ENCODE data around the gene VAC14.

The VAC14 gene

DNA sequence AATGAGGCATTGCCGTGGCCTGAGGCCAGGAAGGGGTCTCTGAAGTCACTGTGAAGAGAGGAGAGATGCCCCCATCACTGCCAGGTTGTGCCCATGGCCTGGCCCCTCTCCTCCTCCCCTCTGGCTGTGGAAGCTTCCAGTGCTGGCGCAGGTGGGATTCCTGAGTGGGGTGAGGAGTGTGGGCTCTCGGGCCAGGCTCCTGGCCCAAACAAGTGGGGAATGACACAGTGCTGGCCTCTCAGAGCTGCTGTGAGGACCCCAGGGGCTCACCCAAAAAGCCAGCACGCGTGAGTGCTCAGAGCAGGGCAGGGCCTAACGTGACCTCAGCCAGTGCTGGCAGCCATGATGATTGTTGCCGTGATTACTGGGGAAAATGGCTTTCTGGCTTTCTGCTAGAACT lies 61.6 kb downstream of the VAC14 start:
- Histone ChIP-seq H3K4me3 (ENCODE audit: low read length) (no peak overlapping the region), H3K4me1 (ENCODE audit: control insufficient read depth, insufficient read depth, low read length) (peaks cover 53% of the 10 kb centered on the region), H3K9me3 (replicated peaks; ENCODE audit: low read length) (no peaks in the 10 kb centered on the region), H3K36me3 (ENCODE audit: insufficient read depth, low read length) (peaks cover 36% of the 10 kb centered on the region), H3K9ac (ENCODE audit: low read depth, low read length) (no peak overlapping the region), H3K27me3 (ENCODE audit: control insufficient read depth, insufficient read depth, low read length) (no peaks in the 10 kb centered on the region), H3K4me2 (ENCODE audit: low read length) (no peak overlapping the region)

DNA sequence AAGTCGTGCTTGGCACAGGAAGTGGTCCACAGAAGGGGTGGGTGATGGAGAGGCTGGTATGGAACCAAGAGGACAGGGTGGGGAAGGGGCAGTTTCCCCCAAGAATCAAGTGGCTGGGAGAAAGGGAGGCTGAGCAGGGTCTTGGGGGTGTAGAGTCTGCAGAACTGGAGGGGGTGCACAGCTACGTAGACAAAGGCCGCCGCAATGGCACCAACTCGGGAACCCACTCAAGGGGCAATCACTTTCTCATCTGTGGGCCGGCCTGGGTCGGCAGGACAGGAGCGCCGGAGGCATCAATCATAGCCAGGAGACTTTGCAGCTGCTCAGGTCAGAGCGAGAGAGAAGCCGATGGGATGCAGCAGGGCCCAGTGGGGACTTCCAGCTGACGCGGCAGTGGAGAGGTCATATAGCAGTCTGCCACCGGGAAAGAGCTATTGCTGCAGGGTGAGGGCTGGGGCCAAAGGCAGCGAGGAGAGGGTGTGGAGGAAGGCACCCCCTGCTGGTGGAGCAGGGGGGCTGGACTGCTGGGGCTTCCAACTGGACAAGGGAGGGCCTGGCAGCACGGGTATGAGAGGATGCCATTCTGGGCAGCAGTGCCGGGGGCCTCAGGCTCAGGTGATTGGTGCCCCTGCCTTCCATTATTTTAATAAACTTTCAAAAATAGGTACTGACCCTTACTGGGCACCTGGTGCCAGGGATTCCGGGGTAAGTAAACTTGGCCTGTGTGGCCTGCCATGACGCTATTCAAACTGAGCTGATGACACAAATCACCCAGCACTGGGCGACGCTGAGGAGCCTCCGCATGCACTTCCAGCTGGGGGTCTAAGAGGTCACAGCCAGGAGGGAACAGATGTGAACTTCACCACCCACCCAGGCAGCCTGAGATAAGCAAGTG lies 62.6 kb downstream of the VAC14 start:
- peaks cover 25% of the 10 kb centered on the region for H3K36me3 ChIP-seq (ENCODE audit: insufficient read depth, low read length)
- peak overlapping the region; percentile 40 for H3K4me2 ChIP-seq (ENCODE audit: low read length)
- H3K27me3 ChIP-seq (ENCODE audit: control insufficient read depth, insufficient read depth, low read length): no peaks in the 10 kb centered on the region
- H3K4me1 ChIP-seq (ENCODE audit: control insufficient read depth, insufficient read depth, low read length): peaks cover 53% of the 10 kb centered on the region
- H3K9me3 ChIP-seq (replicated peaks; ENCODE audit: low read length): no peaks in the 10 kb centered on the region
- H3K4me3 ChIP-seq (ENCODE audit: low read length): no peak overlapping the region
- peak overlapping the region; percentile 71 for H3K9ac ChIP-seq (ENCODE audit: low read depth, low read length)

DNA sequence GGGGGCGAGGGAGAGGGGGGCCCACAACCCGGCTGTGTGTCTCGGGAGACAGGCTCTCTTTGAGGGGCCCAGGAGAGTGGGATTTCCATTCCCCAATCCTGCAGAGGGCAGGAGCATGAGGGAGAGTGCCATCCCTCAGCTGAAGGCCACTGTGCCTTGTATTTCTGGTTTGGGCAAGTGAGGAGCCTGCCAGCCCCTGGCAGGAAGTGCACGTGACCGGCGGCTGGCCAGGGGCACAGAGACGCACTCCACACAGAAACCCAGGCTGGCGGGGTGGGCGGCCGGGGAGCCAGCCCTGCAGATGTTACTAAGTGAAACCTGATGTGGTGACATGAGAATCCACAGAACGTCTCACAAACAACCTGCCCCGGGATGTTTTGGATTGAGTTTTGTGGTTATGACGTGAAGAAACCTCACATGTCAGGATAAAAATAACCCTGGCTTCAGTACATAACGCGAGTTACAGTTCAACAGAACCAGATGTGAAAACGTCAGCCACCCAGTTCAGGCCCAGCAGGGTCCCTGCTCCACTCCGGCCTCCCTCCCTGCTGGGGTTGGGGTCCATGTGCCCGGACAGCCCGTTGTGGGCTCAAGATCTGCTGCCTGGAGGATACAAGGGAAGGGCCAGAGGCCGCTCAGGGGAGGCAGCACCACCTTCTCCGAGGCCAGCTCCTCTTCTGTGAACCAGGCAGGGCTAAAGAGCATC lies 63.4 kb downstream of the VAC14 start:
- no peaks in the 10 kb centered on the region for H3K9me3 ChIP-seq (replicated peaks; ENCODE audit: low read length)
- H3K4me1 ChIP-seq (ENCODE audit: control insufficient read depth, insufficient read depth, low read length): peaks cover 53% of the 10 kb centered on the region
- no peaks in the 10 kb centered on the region for H3K27me3 ChIP-seq (ENCODE audit: control insufficient read depth, insufficient read depth, low read length)
- H3K4me2 ChIP-seq (ENCODE audit: low read length): peak overlapping the region; percentile 40
- H3K9ac ChIP-seq (ENCODE audit: low read depth, low read length): peak overlapping the region; percentile 71
- H3K36me3 ChIP-seq (ENCODE audit: insufficient read depth, low read length): peaks cover 19% of the 10 kb centered on the region
- no peak overlapping the region for H3K4me3 ChIP-seq (ENCODE audit: low read length)

DNA sequence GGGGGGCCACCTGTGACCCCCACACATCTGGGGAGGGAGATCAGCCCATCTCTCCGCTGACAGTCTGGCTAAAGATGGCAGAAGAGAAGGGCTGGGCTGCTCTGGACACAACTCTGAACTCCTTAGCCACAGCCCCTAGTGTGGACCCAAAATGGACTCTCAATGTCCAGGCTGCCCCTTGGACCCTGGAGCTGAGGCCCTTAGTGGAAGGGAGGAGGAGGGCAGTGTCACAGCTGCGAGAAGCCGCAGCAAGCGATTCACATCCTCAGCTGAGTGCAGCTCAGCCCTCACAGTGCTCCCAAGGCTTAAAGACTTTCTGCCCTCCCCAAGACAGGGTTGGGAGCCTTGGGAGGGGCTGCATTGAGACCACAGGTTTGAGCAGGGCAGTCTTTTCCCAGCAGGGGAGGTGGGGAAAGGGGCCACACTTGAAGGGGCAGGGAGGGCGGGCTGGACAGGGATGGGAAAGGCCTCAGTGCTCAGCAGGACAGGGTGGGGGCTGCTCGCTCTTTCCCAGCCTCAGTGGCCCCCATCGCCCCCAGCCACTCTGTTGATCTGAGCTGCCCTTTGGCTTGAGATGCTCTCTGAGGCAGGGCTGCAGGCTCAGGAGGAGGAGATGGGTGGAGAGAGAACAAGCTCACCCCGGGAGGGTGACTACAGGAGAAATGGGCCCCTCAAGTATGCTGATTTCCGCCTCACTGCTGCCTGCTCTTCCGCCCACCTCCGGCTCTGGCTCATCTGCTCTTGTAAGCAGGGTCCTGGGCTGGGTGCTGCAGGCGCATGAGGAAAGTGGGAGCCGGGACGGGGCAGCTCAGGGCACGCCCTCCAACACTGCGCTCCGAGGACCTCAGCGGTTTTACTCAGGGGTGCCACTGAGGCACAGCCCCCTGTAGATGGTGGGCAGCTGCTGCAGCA lies 64.2 kb downstream of the VAC14 start:
- Histone ChIP-seq H3K27me3 (ENCODE audit: control insufficient read depth, insufficient read depth, low read length) (no peaks in the 10 kb centered on the region), H3K4me2 (ENCODE audit: low read length) (peak overlapping the region; percentile 40), H3K4me1 (ENCODE audit: control insufficient read depth, insufficient read depth, low read length) (peaks cover 54% of the 10 kb centered on the region), H3K9ac (ENCODE audit: low read depth, low read length) (peak overlapping the region; percentile 71), H3K9me3 (replicated peaks; ENCODE audit: low read length) (no peaks in the 10 kb centered on the region), H3K4me3 (ENCODE audit: low read length) (no peak overlapping the region), H3K36me3 (ENCODE audit: insufficient read depth, low read length) (peaks cover 19% of the 10 kb centered on the region)

DNA sequence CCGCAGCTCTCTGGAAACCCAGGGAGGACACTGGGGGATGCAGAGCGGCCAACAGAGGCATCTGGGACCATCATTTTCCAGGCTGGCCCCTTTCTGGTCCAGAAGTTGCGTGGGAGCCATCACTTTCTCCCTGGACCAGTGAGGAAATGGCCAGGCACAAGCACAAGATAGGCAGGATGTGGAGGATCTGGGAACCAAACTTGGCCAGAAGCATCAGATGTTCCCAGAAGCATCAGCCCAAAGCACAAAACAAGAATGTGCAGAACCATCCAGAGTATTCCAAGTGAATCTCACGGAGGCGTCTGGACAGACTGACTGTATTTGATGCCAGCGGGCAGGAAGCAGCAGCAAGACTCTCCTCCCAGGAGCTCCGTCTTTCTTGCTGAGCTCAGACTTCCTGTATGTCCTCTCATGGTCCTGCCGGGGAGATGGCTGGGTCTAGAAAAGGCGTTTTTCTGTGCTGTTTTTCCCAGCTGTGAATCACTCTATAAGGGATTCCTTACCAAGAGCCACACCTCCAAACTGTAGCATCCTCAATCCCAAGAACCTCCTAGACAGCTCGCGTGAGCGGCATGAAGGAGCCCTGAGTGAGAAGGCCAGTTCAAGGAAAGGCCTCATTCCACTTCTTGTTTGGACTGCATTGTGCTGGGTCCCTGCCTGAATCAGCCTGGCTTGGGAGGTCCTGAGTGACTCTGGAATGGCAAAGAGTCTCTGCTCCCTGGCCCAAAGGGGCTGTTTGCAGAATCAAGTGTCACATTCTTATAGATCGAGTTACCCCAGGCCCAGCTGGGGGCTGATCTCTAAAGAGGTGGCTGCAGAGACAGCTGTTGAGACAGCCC lies 65.6 kb downstream of the VAC14 start:
- H3K27me3 ChIP-seq (ENCODE audit: control insufficient read depth, insufficient read depth, low read length): no peaks in the 10 kb centered on the region
- H3K4me3 ChIP-seq (ENCODE audit: low read length): peak overlapping the region; percentile 17
- H3K9me3 ChIP-seq (replicated peaks; ENCODE audit: low read length): no peaks in the 10 kb centered on the region
- peak overlapping the region; percentile 22 for H3K4me2 ChIP-seq (ENCODE audit: low read length)
- peaks cover 13% of the 10 kb centered on the region for H3K36me3 ChIP-seq (ENCODE audit: insufficient read depth, low read length)
- H3K4me1 ChIP-seq (ENCODE audit: control insufficient read depth, insufficient read depth, low read length): peaks cover 55% of the 10 kb centered on the region
- H3K9ac ChIP-seq (ENCODE audit: low read depth, low read length): peak overlapping the region; percentile 71

DNA sequence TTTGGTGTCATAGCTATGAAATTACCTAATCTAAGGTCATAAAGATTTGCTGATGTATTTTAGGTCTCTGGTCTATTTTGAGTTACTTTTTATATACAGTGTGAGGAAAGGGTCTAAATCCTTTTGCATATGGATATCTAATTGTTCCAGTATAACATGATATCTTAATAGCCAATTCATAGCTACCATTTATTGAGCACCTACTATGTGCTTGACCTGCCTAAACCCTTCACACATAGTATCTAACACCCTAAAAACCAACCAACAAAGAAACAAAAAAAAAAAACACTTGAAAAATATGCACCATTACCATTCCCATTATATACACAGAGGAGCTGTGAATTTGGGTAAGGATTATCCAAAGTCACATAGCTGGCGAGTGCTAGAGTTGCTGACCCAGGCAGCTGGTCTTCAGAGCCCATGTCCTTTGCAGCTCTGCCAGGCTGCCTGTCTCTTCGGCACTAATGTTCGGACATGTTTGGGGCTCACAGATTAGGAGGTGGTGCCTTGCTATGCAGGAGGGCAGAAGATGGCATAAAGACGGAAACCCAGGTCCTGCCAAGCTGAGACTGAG lies 66.3 kb downstream of the VAC14 start:
- Histone ChIP-seq H3K9me3 (replicated peaks; ENCODE audit: low read length) (no peaks in the 10 kb centered on the region), H3K36me3 (ENCODE audit: insufficient read depth, low read length) (peaks cover 12% of the 10 kb centered on the region), H3K4me1 (ENCODE audit: control insufficient read depth, insufficient read depth, low read length) (peaks cover 60% of the 10 kb centered on the region), H3K9ac (ENCODE audit: low read depth, low read length) (peak overlapping the region; percentile 71), H3K27me3 (ENCODE audit: control insufficient read depth, insufficient read depth, low read length) (no peaks in the 10 kb centered on the region), H3K4me2 (ENCODE audit: low read length) (peak overlapping the region; percentile 22), H3K4me3 (ENCODE audit: low read length) (peak overlapping the region; percentile 17)

DNA sequence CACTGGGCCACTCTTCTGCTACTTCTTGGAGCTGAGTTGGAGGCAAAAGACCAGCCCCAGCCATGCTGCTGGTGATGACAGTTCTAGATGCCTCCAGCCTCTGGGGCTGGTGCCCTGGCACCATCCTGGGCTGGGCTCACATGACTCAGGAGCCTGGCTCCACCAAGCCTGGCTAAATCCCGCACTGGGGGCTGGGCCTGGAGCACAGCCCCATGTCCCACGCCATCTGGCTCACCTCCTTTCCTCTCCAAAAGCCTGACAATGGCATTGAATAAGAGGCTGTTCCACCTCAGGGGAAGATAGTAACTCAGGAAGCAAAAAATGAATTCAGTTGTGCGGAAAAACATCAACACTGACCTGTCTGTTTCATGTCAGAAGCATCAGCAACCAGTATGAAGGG lies 70.0 kb downstream of the VAC14 start:
- H3K9ac ChIP-seq (ENCODE audit: low read depth, low read length): no peak overlapping the region
- H3K9me3 ChIP-seq (replicated peaks; ENCODE audit: low read length): no peaks in the 10 kb centered on the region
- H3K4me3 ChIP-seq (ENCODE audit: low read length): no peak overlapping the region
- H3K27me3 ChIP-seq (ENCODE audit: control insufficient read depth, insufficient read depth, low read length): no peaks in the 10 kb centered on the region
- H3K36me3 ChIP-seq (ENCODE audit: insufficient read depth, low read length): peaks cover 21% of the 10 kb centered on the region
- peak overlapping the region; percentile 2 for H3K4me2 ChIP-seq (ENCODE audit: low read length)
- H3K4me1 ChIP-seq (ENCODE audit: control insufficient read depth, insufficient read depth, low read length): peaks cover 36% of the 10 kb centered on the region

DNA sequence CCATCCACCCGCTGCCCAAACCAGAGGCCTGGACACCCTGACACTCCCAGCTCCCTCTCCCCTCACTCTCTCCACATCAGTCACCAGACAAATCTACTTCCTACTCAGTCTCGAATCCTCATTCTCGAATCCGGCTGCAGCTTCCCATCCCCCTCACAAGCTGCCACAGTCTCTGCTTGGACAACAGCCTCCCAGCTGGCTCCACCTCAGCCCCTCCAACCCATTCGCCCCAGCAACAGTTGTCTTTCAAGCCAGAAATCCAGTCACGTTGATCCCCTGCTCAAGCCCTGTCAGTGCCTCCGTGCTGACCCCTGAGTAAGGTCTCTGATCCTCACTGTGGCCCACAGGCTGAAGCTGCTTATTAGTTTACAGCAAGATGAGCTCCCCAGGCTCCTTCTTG lies 70.9 kb downstream of the VAC14 start:
- H3K4me1 ChIP-seq (ENCODE audit: control insufficient read depth, insufficient read depth, low read length): peaks cover 33% of the 10 kb centered on the region
- no peak overlapping the region for H3K4me2 ChIP-seq (ENCODE audit: low read length)
- H3K36me3 ChIP-seq (ENCODE audit: insufficient read depth, low read length): peaks cover 21% of the 10 kb centered on the region
- H3K9ac ChIP-seq (ENCODE audit: low read depth, low read length): no peak overlapping the region
- H3K9me3 ChIP-seq (replicated peaks; ENCODE audit: low read length): no peaks in the 10 kb centered on the region
- no peak overlapping the region for H3K4me3 ChIP-seq (ENCODE audit: low read length)
- no peaks in the 10 kb centered on the region for H3K27me3 ChIP-seq (ENCODE audit: control insufficient read depth, insufficient read depth, low read length)

DNA sequence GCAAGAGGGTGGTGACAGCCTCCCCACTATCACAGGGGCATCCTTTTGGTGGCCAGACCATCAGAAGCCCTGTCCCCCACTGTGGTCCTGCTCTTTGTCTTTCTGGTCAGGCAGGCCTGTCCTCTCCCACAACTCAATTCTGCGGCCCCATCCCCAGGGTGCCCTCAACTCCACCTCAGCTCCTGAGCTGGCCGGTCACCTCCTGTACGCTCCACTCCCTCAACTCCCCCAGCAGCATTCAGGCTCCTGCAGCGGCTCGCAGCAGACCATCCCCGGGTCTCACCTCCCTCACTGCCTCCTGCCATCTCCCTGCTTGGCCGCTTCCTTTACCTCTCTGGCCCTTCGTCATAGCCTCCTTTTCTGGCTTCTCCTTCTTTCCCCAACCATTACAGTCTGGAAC lies 71.7 kb downstream of the VAC14 start:
- Histone ChIP-seq H3K9ac (ENCODE audit: low read depth, low read length) (no peak overlapping the region), H3K27me3 (ENCODE audit: control insufficient read depth, insufficient read depth, low read length) (no peaks in the 10 kb centered on the region), H3K9me3 (replicated peaks; ENCODE audit: low read length) (no peaks in the 10 kb centered on the region), H3K4me3 (ENCODE audit: low read length) (no peak overlapping the region), H3K4me2 (ENCODE audit: low read length) (no peak overlapping the region), H3K36me3 (ENCODE audit: insufficient read depth, low read length) (peaks cover 21% of the 10 kb centered on the region), H3K4me1 (ENCODE audit: control insufficient read depth, insufficient read depth, low read length) (peaks cover 27% of the 10 kb centered on the region)

DNA sequence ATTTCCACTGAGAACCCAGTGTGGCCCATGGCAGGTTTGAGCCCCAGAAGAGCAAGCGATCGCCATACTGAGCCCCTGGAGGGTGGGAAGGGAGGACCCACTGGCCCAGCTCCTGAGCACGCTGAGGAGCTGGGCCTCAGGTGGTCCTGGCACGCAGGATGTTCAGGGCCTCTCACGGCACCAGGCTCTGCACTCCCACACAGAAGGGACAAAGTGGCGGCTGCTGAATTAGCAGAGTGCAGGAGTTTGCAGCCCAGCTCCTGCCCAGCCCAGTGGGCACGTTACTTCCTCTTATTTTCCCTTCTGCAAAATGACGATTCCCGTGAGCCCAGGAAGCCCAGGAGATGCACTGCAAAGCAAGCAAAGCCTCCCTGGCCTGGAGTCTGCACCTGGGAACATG lies 72.8 kb downstream of the VAC14 start:
- H3K9me3 ChIP-seq (replicated peaks; ENCODE audit: low read length): no peaks in the 10 kb centered on the region
- H3K36me3 ChIP-seq (ENCODE audit: insufficient read depth, low read length): peaks cover 21% of the 10 kb centered on the region
- no peaks in the 10 kb centered on the region for H3K27me3 ChIP-seq (ENCODE audit: control insufficient read depth, insufficient read depth, low read length)
- H3K4me2 ChIP-seq (ENCODE audit: low read length): no peak overlapping the region
- no peak overlapping the region for H3K4me3 ChIP-seq (ENCODE audit: low read length)
- H3K9ac ChIP-seq (ENCODE audit: low read depth, low read length): no peak overlapping the region
- H3K4me1 ChIP-seq (ENCODE audit: control insufficient read depth, insufficient read depth, low read length): peaks cover 27% of the 10 kb centered on the region

Data from skeletal muscle satellite cell (primary cell).